GM19438 (cell line): ENCODE data around the gene ARL14EP.

ENCODE experiments used
- ATAC-seq: cut with Tn5 transposase; IDR thresholded peaks from one replicate; pipeline ENCODE4 v1.9.1; 2021; ENCODE audit warnings: low read depth; ENCODE audit not compliant: unreplicated experiment

Gene ARL14EP

DNA sequence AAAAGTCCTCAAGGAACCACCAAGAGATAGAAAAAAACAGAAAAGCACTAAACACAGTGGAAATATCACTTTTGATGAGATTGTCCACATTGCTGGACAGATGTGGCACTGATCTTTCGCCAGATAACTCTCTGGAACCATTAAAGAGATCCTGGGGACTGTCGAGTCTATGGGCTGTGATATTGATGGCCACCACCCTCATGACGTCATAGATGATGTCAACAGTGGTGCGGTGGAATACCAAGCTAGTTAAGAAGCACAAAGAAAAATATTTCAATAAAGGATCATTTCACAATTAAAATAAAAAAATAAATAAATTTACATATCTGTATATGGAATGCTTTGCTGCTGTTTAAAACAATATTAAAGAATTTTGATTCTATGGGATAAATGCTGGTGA lies 45.5 kb downstream of the ARL14EP start:
- no peak for ATAC-seq

DNA sequence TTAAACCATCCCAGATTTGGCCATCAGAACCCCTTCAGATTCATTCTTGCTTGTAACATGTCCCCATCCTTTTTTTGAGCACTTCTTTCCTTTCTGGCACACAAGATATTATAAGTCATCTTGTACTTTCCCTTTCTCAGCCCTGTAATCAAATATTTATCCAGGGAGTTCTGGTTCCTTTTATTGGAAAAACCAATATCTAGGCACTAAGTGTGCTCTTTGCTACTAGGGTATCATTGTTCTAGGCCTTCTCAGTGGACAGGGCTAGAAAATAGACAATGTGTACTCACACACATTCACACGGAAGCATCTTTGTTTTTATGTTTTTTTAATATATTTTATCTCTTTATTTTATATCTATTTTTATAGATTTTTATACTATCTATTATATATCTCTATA lies 47.3 kb downstream of the ARL14EP start:
- no peak for ATAC-seq

DNA sequence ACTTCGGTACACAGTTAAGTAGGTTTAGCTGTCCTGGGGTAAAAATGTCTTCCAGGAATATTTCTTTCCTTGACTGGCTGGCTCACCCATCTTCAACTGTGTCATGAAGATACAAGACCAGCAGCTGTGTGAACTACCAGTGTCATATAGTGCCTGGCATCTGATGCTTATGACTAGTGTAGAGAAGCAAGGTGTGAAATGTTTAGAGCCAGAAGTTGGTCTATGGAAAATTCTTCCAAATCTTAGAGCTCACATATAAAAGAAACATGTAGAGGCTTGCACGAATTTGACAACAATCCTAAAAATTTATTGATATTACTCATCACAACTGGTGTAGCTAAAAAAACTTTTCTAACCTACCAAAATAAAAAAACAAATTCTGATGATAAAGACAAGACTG lies 54.4 kb downstream of the ARL14EP start:
- no peak for ATAC-seq

DNA sequence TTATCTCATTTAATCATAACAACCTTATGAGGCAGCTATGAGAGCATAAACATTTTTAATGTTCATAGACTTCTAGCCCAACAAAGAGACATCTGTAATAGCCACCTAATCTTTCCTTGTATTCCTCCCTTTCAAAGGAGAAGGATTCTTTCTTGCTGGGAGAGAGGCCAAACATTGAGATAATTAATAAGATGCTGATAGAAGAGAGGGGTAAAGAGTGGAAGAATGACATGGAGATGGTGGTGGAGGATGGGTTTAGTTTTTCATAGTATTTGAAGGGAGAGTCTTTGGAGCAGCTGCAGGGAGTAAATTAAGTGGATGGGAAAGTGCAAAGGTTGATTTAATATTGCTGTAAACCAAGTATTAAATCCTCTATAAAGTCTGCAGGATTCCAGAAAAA lies 57.9 kb downstream of the ARL14EP start:
- ATAC-seq, result no peak

DNA sequence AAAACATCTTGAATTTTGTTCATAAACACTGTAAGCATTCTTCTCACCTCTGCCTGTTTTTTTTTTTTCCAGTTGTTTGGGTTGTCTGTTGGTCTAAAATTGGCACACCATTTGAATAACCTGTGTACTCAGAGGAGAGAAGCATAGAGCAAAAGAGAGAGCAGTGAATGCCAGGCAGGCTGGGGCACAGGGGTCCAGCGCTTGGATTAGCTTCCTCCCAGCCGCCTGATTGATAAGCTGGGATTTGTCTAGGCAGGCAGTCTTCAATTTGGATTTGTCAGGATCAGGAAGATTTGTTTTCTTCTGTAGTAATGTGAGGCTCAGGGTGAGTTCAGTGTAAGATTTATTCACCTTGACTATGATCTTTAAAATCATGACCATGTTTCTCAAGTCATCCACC lies 59.0 kb downstream of the ARL14EP start:
- ATAC-seq, result no peak
